Mammary epithelial cell (primary cell): Measurements from ENCODE around the gene SPATA20.

Experiments used
- EZH2 ChIP-seq: IDR thresholded peaks from 2 replicates; pipeline ENCODE4 v1.6.1; 2012; ENCODE audit warnings: low read length, inconsistent platforms, borderline replicate concordance
- TF ChIP-seq, protein P1 (sequence below), 2 donors: IDR thresholded peaks in 1 of 2; conservative IDR thresholded peaks in 1 of 2; 2 replicates each; pipeline ENCODE4 v1.5.1; 2011 to 2012; ENCODE audit warnings: inconsistent platforms in 2 of 2, low read length in 2 of 2, mild to moderate bottlenecking in 2 of 2, control low read depth in 1 of 2, low read depth in 1 of 2; ENCODE audit not compliant: insufficient read depth in 1 of 2; ENCODE audit errors: extremely low read depth in 1 of 2

DNA sequence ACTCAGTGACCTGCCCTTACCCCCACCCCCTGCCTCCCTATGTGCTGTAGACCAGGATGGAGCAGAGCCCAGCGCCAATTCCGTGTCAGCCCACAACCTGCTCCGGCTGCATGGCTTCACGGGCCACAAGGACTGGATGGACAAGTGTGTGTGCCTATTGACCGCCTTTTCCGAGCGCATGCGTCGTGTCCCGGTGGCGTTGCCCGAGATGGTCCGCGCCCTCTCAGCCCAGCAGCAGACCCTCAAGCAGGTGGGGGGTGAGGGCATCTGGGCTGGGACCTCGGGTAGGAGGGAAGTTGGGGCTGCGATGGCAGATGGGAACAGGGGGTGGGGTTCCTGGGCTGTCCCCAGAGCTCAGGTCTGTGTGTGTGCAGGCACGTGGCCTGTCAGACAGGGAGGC lies 7.2 kb downstream of the SPATA20 start:
- no peak for TF ChIP-seq EZH2
- TF ChIP-seq, protein P1, sequence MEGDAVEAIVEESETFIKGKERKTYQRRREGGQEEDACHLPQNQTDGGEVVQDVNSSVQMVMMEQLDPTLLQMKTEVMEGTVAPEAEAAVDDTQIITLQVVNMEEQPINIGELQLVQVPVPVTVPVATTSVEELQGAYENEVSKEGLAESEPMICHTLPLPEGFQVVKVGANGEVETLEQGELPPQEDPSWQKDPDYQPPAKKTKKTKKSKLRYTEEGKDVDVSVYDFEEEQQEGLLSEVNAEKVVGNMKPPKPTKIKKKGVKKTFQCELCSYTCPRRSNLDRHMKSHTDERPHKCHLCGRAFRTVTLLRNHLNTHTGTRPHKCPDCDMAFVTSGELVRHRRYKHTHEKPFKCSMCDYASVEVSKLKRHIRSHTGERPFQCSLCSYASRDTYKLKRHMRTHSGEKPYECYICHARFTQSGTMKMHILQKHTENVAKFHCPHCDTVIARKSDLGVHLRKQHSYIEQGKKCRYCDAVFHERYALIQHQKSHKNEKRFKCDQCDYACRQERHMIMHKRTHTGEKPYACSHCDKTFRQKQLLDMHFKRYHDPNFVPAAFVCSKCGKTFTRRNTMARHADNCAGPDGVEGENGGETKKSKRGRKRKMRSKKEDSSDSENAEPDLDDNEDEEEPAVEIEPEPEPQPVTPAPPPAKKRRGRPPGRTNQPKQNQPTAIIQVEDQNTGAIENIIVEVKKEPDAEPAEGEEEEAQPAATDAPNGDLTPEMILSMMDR (conservative IDR thresholded peaks at IDR 0.05 in 1 of 2, IDR thresholded peaks at IDR 0.05 in 1 of 2; ENCODE audit: extremely low read depth in 1 of 2, insufficient read depth in 1 of 2, low read depth in 1 of 2, low read length in 2 of 2), result no peak
